K562 (cell line): Measurements from ENCODE around the gene DPEP2NB.

Experiments used
- JUND ChIP-seq, 2 experiments: IDR thresholded peaks; 2 replicates in 1 of 2; 3 replicates in 1 of 2; pipeline ENCODE4 v1.6.1; 2011; ENCODE audit warnings: borderline replicate concordance in 2 of 2, low read depth in 2 of 2, low read length in 2 of 2, improper control_type of control experiment in 1 of 2, missing biosample characterization in 1 of 2, missing genetic modification characterization in 1 of 2, missing genetic modification reagents in 1 of 2
- NFE2 ChIP-seq: IDR thresholded peaks from 2 replicates; pipeline ENCODE4 v1.6.1; 2014; ENCODE audit warnings: antibody characterized with exemption, low read depth
- NFYB ChIP-seq: IDR thresholded peaks from 2 replicates; pipeline ENCODE4 v1.6.1; 2011; ENCODE audit warnings: mild to moderate bottlenecking, moderate library complexity; ENCODE audit not compliant: insufficient read length; ENCODE audit errors: extremely low read depth
- POLR2AphosphoS5 ChIP-seq: IDR thresholded peaks from 2 replicates; pipeline ENCODE4 v1.6.1; 2011; ENCODE audit warnings: mild to moderate bottlenecking, low read depth, low read length, moderate library complexity; ENCODE audit not compliant: control insufficient read depth, insufficient read depth
- PTTG1 ChIP-seq: fragments of 450-650 bp; IDR thresholded peaks from 2 replicates; pipeline ENCODE4 v1.6.1; 2016; ENCODE audit warnings: low read depth, mild to moderate bottlenecking, missing genetic modification characterization, missing compliant biosample characterization
- RNF2 ChIP-seq: sonication (generic); IDR thresholded peaks from 2 replicates; pipeline ENCODE4 v1.6.1; 2016
- TF ChIP-seq, protein P1 (sequence below), 3 experiments: IDR thresholded peaks in 2 of 3; conservative IDR thresholded peaks in 1 of 3; 2 replicates each; pipeline ENCODE4 v1.5.1; 2011 to 2012; ENCODE audit warnings: low read length in 3 of 3, mild to moderate bottlenecking in 3 of 3, control low read depth in 2 of 3, improper control_type of control experiment in 1 of 3, inconsistent platforms in 1 of 3, low read depth in 1 of 3, mixed read lengths in 1 of 3, moderate library complexity in 1 of 3; ENCODE audit not compliant: insufficient read depth in 2 of 3

DNA sequence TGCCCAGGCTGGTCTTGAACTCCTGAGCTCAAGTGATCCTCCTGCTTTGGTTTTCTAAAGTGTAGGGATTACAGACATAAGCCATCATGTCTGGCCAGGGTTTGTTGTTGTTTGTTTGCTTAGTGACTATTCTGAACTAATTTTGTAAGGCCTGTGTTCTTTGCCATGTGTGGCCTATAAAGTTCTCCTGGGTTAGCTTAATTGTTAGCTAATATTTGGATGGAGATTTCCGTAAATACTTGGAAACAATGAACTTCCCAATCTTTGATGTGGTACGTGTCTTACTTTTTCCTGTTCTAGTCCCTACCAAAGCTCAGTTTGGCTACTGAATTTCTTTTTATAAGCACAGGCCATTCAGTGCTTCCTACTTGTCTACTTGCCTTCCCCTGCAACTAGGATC lies 32.3 kb upstream of the DPEP2NB start:
- TF ChIP-seq RNF2: no peak
- TF ChIP-seq NFYB: no peak
- no peak for TF ChIP-seq NFE2
- no peak for TF ChIP-seq POLR2AphosphoS5
- no peak for TF ChIP-seq JUND (IDR thresholded peaks at IDR 0.05; ENCODE audit: borderline replicate concordance, low read depth, low read length)
- no peak for TF ChIP-seq JUND (tag; IDR thresholded peaks at IDR 0.05; ENCODE audit: borderline replicate concordance, low read depth, low read length)
- TF ChIP-seq, protein P1, sequence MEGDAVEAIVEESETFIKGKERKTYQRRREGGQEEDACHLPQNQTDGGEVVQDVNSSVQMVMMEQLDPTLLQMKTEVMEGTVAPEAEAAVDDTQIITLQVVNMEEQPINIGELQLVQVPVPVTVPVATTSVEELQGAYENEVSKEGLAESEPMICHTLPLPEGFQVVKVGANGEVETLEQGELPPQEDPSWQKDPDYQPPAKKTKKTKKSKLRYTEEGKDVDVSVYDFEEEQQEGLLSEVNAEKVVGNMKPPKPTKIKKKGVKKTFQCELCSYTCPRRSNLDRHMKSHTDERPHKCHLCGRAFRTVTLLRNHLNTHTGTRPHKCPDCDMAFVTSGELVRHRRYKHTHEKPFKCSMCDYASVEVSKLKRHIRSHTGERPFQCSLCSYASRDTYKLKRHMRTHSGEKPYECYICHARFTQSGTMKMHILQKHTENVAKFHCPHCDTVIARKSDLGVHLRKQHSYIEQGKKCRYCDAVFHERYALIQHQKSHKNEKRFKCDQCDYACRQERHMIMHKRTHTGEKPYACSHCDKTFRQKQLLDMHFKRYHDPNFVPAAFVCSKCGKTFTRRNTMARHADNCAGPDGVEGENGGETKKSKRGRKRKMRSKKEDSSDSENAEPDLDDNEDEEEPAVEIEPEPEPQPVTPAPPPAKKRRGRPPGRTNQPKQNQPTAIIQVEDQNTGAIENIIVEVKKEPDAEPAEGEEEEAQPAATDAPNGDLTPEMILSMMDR (IDR thresholded peaks at IDR 0.05 in 2 of 3, conservative IDR thresholded peaks at IDR 0.05 in 1 of 3; ENCODE audit: insufficient read depth in 2 of 3, low read depth in 1 of 3, low read length in 3 of 3): no peak
- TF ChIP-seq PTTG1 (tag): no peak
